Erythroblast (primary cell): ENCODE data around the gene C2CD4C.

Experiments used
- GATA1 ChIP-seq: IDR thresholded peaks from 2 replicates; pipeline ENCODE4 v1.6.1; 2011; ENCODE audit warnings: low read depth, mild to moderate bottlenecking, control low read depth, low read length, moderate library complexity
- POLR2A ChIP-seq: IDR thresholded peaks from 2 replicates; pipeline ENCODE4 v1.6.1; 2011; ENCODE audit warnings: mild to moderate bottlenecking, low read length

GRCh38 chr19:374183-374885, 34.6 kb downstream of the C2CD4C start:
- TF ChIP-seq POLR2A (no peak), GATA1 (no peak)
